ENCODE measurements around the gene RAD52.

The RAD52 gene

DNA sequence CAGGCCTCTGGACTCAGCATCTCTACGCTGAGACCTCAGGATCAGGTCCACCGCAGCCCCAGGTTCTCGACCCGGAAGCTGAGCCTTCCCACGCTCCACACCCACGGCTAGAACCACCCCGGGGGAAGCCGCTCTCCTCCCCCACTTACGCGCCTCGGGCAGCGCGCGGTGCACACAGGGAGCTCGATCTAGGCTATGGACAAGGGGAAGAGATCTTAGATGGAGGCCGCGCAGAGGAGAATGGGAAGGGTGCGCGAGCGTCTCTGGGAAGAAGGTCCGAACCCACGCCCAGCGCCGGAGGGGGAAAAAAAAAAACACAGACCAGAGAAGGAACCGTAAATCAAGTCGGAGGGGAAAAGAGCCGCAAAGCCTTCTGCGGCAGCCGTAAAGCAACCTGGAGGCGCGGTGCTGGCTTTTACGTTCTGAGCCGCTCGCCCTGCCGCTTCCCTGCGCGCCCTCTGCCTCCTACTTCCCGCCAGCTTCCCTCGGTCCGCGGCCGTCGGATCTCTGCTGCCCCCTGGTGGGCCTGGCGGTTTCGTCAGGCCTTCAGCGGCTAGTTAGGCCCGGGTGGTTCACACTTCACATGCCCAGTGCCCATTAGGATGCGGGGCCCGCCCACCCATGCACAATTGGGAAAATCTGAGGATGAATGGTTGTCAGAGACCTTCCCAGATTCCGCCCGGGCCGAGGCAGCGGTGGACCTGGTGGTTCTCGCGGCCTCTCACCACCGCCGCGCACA is at the start of gene RAD52:
Gene RAD52, minus strand, starts transcription at position 242 of the 739 bp plus-strand sequence. CDS start 16,636 bp downstream, outside the sequence.
- Histone ChIP-seq H3K36me3 (ENCODE audit: control insufficient read depth, insufficient read depth, low read length) (no peaks in the 10 kb centered on the region), H3K4me3 (replicated peaks; ENCODE audit: low read depth, low read length) (peak within 1 kb of the TSS; percentile 88), H3K27me3 (replicated peaks; ENCODE audit: control insufficient read depth, insufficient read depth, low read length) (no peaks in the 10 kb centered on the region)
- peak; percentile 98 for DNase-seq (ENCODE audit: extremely low read depth, insufficient read length)
- TF ChIP-seq, protein P1, sequence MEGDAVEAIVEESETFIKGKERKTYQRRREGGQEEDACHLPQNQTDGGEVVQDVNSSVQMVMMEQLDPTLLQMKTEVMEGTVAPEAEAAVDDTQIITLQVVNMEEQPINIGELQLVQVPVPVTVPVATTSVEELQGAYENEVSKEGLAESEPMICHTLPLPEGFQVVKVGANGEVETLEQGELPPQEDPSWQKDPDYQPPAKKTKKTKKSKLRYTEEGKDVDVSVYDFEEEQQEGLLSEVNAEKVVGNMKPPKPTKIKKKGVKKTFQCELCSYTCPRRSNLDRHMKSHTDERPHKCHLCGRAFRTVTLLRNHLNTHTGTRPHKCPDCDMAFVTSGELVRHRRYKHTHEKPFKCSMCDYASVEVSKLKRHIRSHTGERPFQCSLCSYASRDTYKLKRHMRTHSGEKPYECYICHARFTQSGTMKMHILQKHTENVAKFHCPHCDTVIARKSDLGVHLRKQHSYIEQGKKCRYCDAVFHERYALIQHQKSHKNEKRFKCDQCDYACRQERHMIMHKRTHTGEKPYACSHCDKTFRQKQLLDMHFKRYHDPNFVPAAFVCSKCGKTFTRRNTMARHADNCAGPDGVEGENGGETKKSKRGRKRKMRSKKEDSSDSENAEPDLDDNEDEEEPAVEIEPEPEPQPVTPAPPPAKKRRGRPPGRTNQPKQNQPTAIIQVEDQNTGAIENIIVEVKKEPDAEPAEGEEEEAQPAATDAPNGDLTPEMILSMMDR (IDR thresholded peaks at IDR 0.05; ENCODE audit: insufficient read depth, low read length, poor library complexity, severe bottlenecking), result peak; percentile 89

DNA sequence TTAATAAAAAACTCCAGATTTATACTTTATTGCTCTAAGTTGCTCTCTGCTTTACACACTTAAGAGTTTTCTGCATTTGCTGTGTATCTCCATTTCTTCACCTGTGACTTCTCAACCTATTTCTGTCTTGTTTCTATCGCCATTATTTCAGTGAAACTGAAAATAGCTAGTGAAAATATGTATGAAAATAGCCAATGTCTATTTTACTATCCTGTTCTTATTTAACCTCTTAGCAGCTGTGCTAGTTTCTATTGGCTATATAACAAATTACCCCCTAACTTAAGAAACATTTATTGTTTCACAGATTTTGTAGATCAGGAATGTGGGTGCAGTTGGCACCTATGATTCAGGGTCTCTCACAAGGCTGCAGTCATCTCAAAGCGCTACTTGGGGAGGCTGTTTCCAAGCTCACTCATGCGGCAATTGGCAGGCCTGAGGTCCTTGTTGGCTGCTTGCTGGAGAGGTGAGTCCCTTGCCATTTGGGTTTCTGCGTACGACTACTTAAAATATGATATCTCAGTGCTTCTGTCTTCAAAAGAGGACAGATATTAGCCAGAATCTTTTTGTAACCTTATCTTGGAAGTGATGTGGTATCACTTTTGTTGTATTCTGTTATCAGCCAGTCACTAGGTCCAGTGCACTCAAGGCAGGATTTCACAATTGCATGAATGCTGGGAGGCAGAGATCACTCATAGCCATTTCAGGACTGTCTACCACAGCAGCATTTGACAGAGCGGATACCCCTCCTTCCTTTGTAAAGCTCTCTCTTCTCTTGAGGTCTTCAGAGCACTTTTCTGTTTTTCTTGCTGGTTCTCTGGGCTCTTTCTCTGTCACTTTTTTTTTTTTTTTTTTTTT is 48.8 kb upstream of the RAD52 start:
- no peaks in the 10 kb centered on the region for H3K36me3 ChIP-seq (ENCODE audit: control insufficient read depth, insufficient read depth, low read length)
- H3K4me3 ChIP-seq (replicated peaks; ENCODE audit: low read depth, low read length), result peak overlapping the region; percentile 12; the same call in 1 of the 2 replicates
- TF ChIP-seq, protein P1 (IDR thresholded peaks at IDR 0.05; ENCODE audit: insufficient read depth, low read length, poor library complexity, severe bottlenecking), result no peak
- peak; percentile 25 for DNase-seq (ENCODE audit: extremely low read depth, insufficient read length)
- H3K27me3 ChIP-seq (replicated peaks; ENCODE audit: control insufficient read depth, insufficient read depth, low read length), result no peaks in the 10 kb centered on the region

DNA sequence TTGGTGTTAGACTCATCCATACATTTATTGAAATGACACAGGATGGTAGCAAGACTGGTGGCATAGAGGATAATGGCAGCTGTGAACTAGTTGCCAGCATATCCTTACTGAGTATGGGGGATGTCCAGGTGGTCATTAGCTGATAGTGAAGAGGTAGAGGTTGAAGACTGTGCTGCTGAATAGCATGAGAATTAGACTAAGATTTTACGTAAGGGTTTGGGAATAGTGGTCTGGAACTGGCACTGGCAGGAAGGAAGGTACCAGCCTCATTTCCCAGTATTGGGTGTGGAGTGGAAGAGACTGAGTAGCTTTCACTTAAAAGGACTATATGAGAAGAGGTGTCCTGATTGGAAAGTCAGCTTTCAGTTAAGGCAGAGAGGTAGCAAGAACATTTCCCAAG is 48.0 kb upstream of the RAD52 start:
- H3K4me3 ChIP-seq (replicated peaks; ENCODE audit: low read depth, low read length), result no peak overlapping the region
- DNase-seq (ENCODE audit: extremely low read depth, insufficient read length), result no peak
- no peaks in the 10 kb centered on the region for H3K27me3 ChIP-seq (replicated peaks; ENCODE audit: control insufficient read depth, insufficient read depth, low read length)
- no peaks in the 10 kb centered on the region for H3K36me3 ChIP-seq (ENCODE audit: control insufficient read depth, insufficient read depth, low read length)
- TF ChIP-seq, protein P1 (IDR thresholded peaks at IDR 0.05; ENCODE audit: insufficient read depth, low read length, poor library complexity, severe bottlenecking), result no peak

DNA sequence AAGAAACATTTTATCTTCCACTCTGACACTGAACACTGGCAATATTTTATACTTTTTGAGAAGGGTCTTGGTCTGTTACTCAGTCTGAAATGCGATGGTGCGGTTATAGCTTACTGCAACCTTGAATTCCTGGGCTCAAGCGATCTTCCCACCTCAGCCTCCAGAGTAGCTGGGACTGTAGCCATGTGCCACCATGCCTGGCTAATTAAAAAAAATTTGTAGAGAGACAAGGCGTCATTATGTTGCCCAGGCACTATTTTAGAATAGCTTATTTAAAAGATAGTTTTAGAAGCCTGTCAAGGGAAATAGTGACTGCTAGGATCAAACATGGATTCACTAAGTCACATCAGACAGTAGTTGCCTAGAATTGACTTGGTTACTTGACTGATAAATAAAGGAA is 47.4 kb upstream of the RAD52 start:
- TF ChIP-seq, protein P1 (IDR thresholded peaks at IDR 0.05; ENCODE audit: insufficient read depth, low read length, poor library complexity, severe bottlenecking), result no peak
- Histone ChIP-seq H3K36me3 (ENCODE audit: control insufficient read depth, insufficient read depth, low read length) (no peaks in the 10 kb centered on the region), H3K4me3 (replicated peaks; ENCODE audit: low read depth, low read length) (no peak overlapping the region), H3K27me3 (replicated peaks; ENCODE audit: control insufficient read depth, insufficient read depth, low read length) (no peaks in the 10 kb centered on the region)
- no peak for DNase-seq (ENCODE audit: extremely low read depth, insufficient read length)

DNA sequence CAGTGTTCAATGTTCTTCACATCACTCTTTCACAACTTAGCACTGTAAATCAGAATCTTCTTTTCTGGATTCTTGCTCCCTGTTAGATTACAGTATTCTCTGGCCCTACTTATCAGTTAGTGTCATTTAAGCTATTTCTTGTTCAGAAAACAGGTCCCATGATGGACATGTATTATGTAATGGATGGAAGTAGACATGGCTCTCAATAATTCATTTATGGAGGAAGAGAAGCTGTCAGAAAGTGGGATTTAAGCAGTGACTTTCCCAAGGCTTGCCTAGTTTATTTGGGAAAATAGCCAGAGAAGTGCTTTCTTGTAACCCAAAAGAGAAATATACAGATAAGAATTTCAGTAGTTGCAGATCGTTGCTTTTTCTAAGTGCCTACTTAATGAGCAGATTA is 43.2 kb upstream of the RAD52 start:
- Histone ChIP-seq H3K4me3 (replicated peaks; ENCODE audit: low read depth, low read length) (no peak overlapping the region), H3K36me3 (ENCODE audit: control insufficient read depth, insufficient read depth, low read length) (no peaks in the 10 kb centered on the region), H3K27me3 (replicated peaks; ENCODE audit: control insufficient read depth, insufficient read depth, low read length) (no peaks in the 10 kb centered on the region; the same call in 1 of the 2 replicates)
- no peak for DNase-seq (ENCODE audit: extremely low read depth, insufficient read length)
- TF ChIP-seq, protein P1 (IDR thresholded peaks at IDR 0.05; ENCODE audit: insufficient read depth, low read length, poor library complexity, severe bottlenecking), result no peak

Data from GM06990 (cell line).